ENCODE results near the gene BMPR1A. TPM values are rescaled to one million over a fixed set of nuclear protein-coding genes. Genes with fewer than 3 reads are reported as not detected.

Gene BMPR1A
- polyA plus RNA-seq, 3 donors, result 0.25 to 0.67 (median 0.61) TPM

DNA sequence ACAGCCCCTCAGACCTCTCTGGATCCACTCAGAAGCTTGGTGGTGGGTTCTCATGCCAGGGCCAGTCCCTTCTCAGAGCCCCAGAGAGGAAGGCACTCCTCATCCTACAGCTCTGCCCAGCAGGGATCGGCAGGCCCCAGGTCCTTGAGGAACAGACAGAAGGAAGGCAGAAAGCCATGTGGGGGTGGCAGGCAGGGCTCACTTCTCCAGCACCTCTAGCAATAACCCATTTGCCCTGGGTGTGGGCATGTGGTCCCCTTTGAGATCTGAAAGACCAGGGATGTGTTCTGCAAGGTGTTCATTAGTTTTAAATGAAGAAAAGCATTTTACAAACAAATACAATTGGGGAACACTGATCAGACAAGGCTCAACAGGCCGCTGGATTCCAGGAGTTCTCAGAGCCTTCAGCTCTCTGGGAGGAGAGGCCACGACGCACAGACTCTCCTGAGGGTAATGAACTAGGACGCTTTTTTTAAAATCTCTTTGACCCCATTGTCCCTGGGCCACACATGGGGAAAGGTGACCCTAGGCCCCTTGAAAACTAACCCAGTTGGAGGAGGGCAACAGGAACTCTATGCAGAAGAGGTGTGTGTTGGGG is 47.5 kb upstream of the BMPR1A start:
- peak overlapping the region in 1 of 7 donors; percentile 25 for H3K27ac Mint-ChIP-seq
- no peaks in the 10 kb centered on the region for H3K36me3 ChIP-seq (replicated peaks in 1 of 2; ENCODE audit: control insufficient read depth in 1 of 2, insufficient read depth in 2 of 2, low read length in 2 of 2)
- H3K9ac ChIP-seq (ENCODE audit: insufficient read depth, low read length, poor library complexity, severe bottlenecking), result no peak overlapping the region
- H3K27me3 Mint-ChIP-seq (ENCODE audit: low read depth in 3 of 3), result peaks cover 9 to 13% (median 9%) of the 10 kb centered on the region in 3 donors
- no peaks in the 10 kb centered on the region for H4K20me1 ChIP-seq (ENCODE audit: insufficient read depth, low read length)
- peaks cover 11% of the 10 kb centered on the region for H3K4me1 Mint-ChIP-seq
- H2AFZ ChIP-seq (ENCODE audit: insufficient read depth, low read depth, low read length, poor library complexity, severe bottlenecking), result no peak overlapping the region
- intact Hi-C loops (cut with micrococcal nuclease), result no loop called here
- H3K4me2 ChIP-seq (replicated peaks; ENCODE audit: extremely low read depth, low read length, poor library complexity, severe bottlenecking), result no peak overlapping the region
- H3K27me3 ChIP-seq (ENCODE audit: control insufficient read depth in 2 of 2, insufficient read depth in 2 of 2, low read length in 2 of 2), result peaks cover 0 to 7% of the 10 kb centered on the region in 2 donors
- no peak for DNase-seq
- no peaks in the 10 kb centered on the region for H3K36me3 Mint-ChIP-seq
- H3K9me3 Mint-ChIP-seq, result peaks cover 0 to 5% (median 0%) of the 10 kb centered on the region in 7 donors
- H3K27ac ChIP-seq (ENCODE audit: low read depth in 1 of 2, low read length in 2 of 2), result no peak overlapping the region
- no peaks in the 10 kb centered on the region for H3K9me3 ChIP-seq (replicated peaks in 1 of 2; ENCODE audit: control insufficient read depth in 1 of 2, insufficient read depth in 1 of 2, low read length in 2 of 2)
- H3K79me2 ChIP-seq (ENCODE audit: insufficient read depth, low read length), result no peaks in the 10 kb centered on the region
- no peak overlapping the region for H3K4me3 Mint-ChIP-seq
- no peak overlapping the region for H3K4me3 ChIP-seq (replicated peaks in 1 of 3; ENCODE audit: low read depth in 2 of 3, low read length in 3 of 3)
- TF ChIP-seq, protein P1, sequence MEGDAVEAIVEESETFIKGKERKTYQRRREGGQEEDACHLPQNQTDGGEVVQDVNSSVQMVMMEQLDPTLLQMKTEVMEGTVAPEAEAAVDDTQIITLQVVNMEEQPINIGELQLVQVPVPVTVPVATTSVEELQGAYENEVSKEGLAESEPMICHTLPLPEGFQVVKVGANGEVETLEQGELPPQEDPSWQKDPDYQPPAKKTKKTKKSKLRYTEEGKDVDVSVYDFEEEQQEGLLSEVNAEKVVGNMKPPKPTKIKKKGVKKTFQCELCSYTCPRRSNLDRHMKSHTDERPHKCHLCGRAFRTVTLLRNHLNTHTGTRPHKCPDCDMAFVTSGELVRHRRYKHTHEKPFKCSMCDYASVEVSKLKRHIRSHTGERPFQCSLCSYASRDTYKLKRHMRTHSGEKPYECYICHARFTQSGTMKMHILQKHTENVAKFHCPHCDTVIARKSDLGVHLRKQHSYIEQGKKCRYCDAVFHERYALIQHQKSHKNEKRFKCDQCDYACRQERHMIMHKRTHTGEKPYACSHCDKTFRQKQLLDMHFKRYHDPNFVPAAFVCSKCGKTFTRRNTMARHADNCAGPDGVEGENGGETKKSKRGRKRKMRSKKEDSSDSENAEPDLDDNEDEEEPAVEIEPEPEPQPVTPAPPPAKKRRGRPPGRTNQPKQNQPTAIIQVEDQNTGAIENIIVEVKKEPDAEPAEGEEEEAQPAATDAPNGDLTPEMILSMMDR (IDR thresholded peaks at IDR 0.05), result no peak
- no CpG with 5 or more reads among the region's 5 CpGs for WGBS (ENCODE audit: insufficient coverage)
- peaks cover 12 to 14% of the 10 kb centered on the region in 2 donors for H3K4me1 ChIP-seq (ENCODE audit: control insufficient read depth in 1 of 2, insufficient read depth in 2 of 2, low read length in 2 of 2)

- H3K27ac Mint-ChIP-seq, result peak overlapping the region in 3 of 7 donors; percentile 2 to 77 (median 42)
- intact Hi-C loops (cut with micrococcal nuclease), result loop anchor here (5.0 to 10.0 kb wide), 2 partner anchors 188 to 195 kb away; no protein-coding TSS in a partner anchor
Observed at GRCh38 chr10:86709396-86710185, 46.8 kb upstream of the BMPR1A start.

More at GRCh38 chr10:86709396-86710185, 46.8 kb upstream of the BMPR1A start:
- Histone ChIP-seq H3K27me3 (ENCODE audit: control insufficient read depth in 2 of 2, insufficient read depth in 2 of 2, low read length in 2 of 2) (peaks cover 0 to 7% of the 10 kb centered on the region in 2 donors), H4K20me1 (ENCODE audit: insufficient read depth, low read length) (no peaks in the 10 kb centered on the region), H3K27ac (ENCODE audit: low read depth in 1 of 2, low read length in 2 of 2) (no peak overlapping the region), H3K4me2 (replicated peaks; ENCODE audit: extremely low read depth, low read length, poor library complexity, severe bottlenecking) (no peak overlapping the region), H3K9ac (ENCODE audit: insufficient read depth, low read length, poor library complexity, severe bottlenecking) (no peak overlapping the region), H3K4me3 (replicated peaks in 1 of 3; ENCODE audit: low read depth in 2 of 3, low read length in 3 of 3) (no peak overlapping the region), H2AFZ (ENCODE audit: insufficient read depth, low read depth, low read length, poor library complexity, severe bottlenecking) (no peak overlapping the region), H3K36me3 (replicated peaks in 1 of 2; ENCODE audit: control insufficient read depth in 1 of 2, insufficient read depth in 2 of 2, low read length in 2 of 2) (no peaks in the 10 kb centered on the region), H3K4me1 (ENCODE audit: control insufficient read depth in 1 of 2, insufficient read depth in 2 of 2, low read length in 2 of 2) (peaks cover 12 to 14% of the 10 kb centered on the region in 2 donors), H3K79me2 (ENCODE audit: insufficient read depth, low read length) (no peaks in the 10 kb centered on the region), H3K9me3 (replicated peaks in 1 of 2; ENCODE audit: control insufficient read depth in 1 of 2, insufficient read depth in 1 of 2, low read length in 2 of 2) (no peaks in the 10 kb centered on the region)
- no peaks in the 10 kb centered on the region for H3K36me3 Mint-ChIP-seq
- H3K4me3 Mint-ChIP-seq, result no peak overlapping the region
- 98% methylated on average over 10 of the region's 16 CpGs for WGBS (ENCODE audit: insufficient coverage)
- peaks cover 0 to 5% (median 0%) of the 10 kb centered on the region in 7 donors for H3K9me3 Mint-ChIP-seq
- H3K4me1 Mint-ChIP-seq, result peaks cover 11% of the 10 kb centered on the region
- TF ChIP-seq, protein P1 (IDR thresholded peaks at IDR 0.05), result no peak
- peaks cover 9 to 16% (median 10%) of the 10 kb centered on the region in 3 donors for H3K27me3 Mint-ChIP-seq (ENCODE audit: low read depth in 3 of 3)
- DNase-seq, result no peak

All from CD14-positive monocyte (primary cell).